ENCODE measurements around the gene ZDHHC14.
"Not testable (repeated sequence)": the region's sequence is repeated elsewhere in the genome, so short reads cannot be mapped to it uniquely, and the experiment has no call there.

- TF ChIP-seq CTCF (conservative IDR thresholded peaks at IDR 0.05; ENCODE audit: low read depth in 2 of 2); EZH2 (IDR thresholded peaks at IDR 0.05; ENCODE audit: low read depth, unreplicated experiment): not testable (repeated sequence)
Measured at GRCh38 chr6:157691621-157692020, 310.6 kb downstream of the ZDHHC14 start.
